Progenitor cell of endocrine pancreas (in vitro differentiated cells): ENCODE results near the gene ZNF445. TPM values are rescaled to one million over a fixed set of nuclear protein-coding genes. Genes with fewer than 3 reads are reported as not detected.

Experiments used
- DNase-seq: peaks from one replicate; pipeline ENCODE4 v3.0.0; 2021; ENCODE audit warnings: low spot score; ENCODE audit not compliant: unreplicated experiment
- H3K27ac Mint-ChIP-seq: 2 replicates; pipeline ENCODE4 v1.8.0; 2021; ENCODE audit warnings: mild to moderate bottlenecking, moderate library complexity, mixed read lengths
- H3K27me3 Mint-ChIP-seq: 2 replicates; pipeline ENCODE4 v1.8.0; 2021; ENCODE audit warnings: mixed read lengths
- H3K36me3 Mint-ChIP-seq: 2 replicates; pipeline ENCODE4 v1.8.0; 2022; ENCODE audit warnings: mixed read lengths; ENCODE audit not compliant: insufficient read depth
- H3K4me1 Mint-ChIP-seq: 2 replicates; pipeline ENCODE4 v1.8.0; 2021; ENCODE audit warnings: low read depth, mixed read lengths
- H3K4me3 Mint-ChIP-seq: 2 replicates; pipeline ENCODE4 v1.8.0; 2021; ENCODE audit warnings: low read depth, mild to moderate bottlenecking, moderate library complexity, mixed read lengths
- H3K9me3 Mint-ChIP-seq: 2 replicates; pipeline ENCODE4 v1.8.0; 2021; ENCODE audit warnings: low read depth, mixed read lengths
- CTCF ChIP-seq: fragments of 200-600 bp; sonication (generic); IDR thresholded peaks from one replicate; pipeline ENCODE4 v1.5.0; 2021; ENCODE audit warnings: antibody characterized with exemption, mild to moderate bottlenecking; ENCODE audit not compliant: unreplicated experiment
- total RNA-seq: library from RNA; stranded (reverse); gene quantifications from 2 replicates; pipeline ENCODE4 v1.2.1, GENCODE V29; 2021

Gene ZNF445
- total RNA-seq, 1 donor from 2014 or later = 64.0 TPM

- DNase-seq = no peak
- no peaks in the 10 kb centered on the region for H3K36me3 Mint-ChIP-seq
- no peak overlapping the region for H3K4me3 Mint-ChIP-seq
- H3K27me3 Mint-ChIP-seq = no peaks in the 10 kb centered on the region
- peak overlapping the region; percentile 25 for H3K27ac Mint-ChIP-seq
- no peak for TF ChIP-seq CTCF
- H3K9me3 Mint-ChIP-seq = no peaks in the 10 kb centered on the region
- H3K4me1 Mint-ChIP-seq = no peaks in the 10 kb centered on the region
Observed at GRCh38 chr3:44424758-44425157, 52.7 kb downstream of the ZNF445 start.

- Mint-ChIP-seq H3K9me3 (peaks cover 9% of the 10 kb centered on the region), H3K27me3 (no peaks in the 10 kb centered on the region), H3K4me3 (no peak overlapping the region), H3K27ac (no peak overlapping the region), H3K36me3 (no peaks in the 10 kb centered on the region), H3K4me1 (no peaks in the 10 kb centered on the region)
- TF ChIP-seq CTCF = no peak
- no peak for DNase-seq
Observed at GRCh38 chr3:44421280-44421679, 56.2 kb downstream of the ZNF445 start.

- no peak for TF ChIP-seq CTCF
- H3K4me3 Mint-ChIP-seq = no peak overlapping the region
- no peaks in the 10 kb centered on the region for H3K4me1 Mint-ChIP-seq
- no peaks in the 10 kb centered on the region for H3K27me3 Mint-ChIP-seq
- no peak overlapping the region for H3K27ac Mint-ChIP-seq
- peaks cover 9% of the 10 kb centered on the region for H3K9me3 Mint-ChIP-seq
- H3K36me3 Mint-ChIP-seq = no peaks in the 10 kb centered on the region
- no peak for DNase-seq
Observed at GRCh38 chr3:44420676-44421075, 56.8 kb downstream of the ZNF445 start.

- Mint-ChIP-seq H3K27me3 (no peaks in the 10 kb centered on the region), H3K9me3 (peaks cover 9% of the 10 kb centered on the region), H3K36me3 (no peaks in the 10 kb centered on the region), H3K4me3 (no peak overlapping the region), H3K4me1 (no peaks in the 10 kb centered on the region), H3K27ac (no peak overlapping the region)
- no peak for DNase-seq
- TF ChIP-seq CTCF = no peak
Observed at GRCh38 chr3:44419923-44420650, 57.4 kb downstream of the ZNF445 start.

DNA sequence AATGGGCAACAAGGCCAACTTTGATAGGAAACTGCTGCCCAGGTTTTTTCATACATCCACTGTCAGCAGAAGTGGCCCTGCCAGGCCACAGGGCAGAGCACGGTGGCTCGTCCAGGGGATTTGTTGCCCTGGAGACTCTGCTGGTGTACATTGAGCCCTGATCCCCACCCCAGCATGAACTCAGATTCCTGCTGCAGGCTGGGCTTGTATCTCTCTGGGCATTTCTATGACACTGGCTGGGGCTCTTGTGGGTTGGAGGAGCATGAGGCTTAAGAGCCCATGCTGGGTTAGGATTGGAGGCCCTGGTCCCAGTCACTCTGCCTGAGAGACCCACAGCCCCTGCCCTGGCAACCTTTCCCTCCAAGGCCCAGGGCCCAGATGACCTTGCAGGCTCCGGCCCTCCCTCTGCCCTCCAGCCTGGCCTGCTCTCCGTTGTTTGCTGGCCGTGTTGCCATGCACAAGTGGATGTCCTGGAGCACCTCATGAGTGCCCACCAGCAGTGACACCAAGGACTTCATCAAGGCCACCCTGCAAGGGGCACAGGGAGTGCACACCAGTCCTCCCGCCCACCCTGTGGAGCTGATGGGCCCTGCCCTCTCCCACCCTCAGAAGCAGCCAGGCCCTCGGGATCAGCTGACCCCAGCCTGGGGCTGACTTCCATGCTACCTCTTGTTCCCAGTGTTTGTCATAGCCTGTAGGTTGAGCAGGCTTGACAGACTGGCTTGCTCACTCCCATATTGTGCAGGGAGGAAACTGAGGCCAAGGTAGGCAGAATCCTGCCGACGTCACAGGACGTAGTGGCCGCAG is 58.2 kb downstream of the ZNF445 start:
- no peak for TF ChIP-seq CTCF
- H3K4me3 Mint-ChIP-seq = no peak overlapping the region
- H3K27ac Mint-ChIP-seq = no peak overlapping the region
- no peaks in the 10 kb centered on the region for H3K36me3 Mint-ChIP-seq
- H3K9me3 Mint-ChIP-seq = peaks cover 9% of the 10 kb centered on the region
- H3K27me3 Mint-ChIP-seq = no peaks in the 10 kb centered on the region
- DNase-seq = no peak
- H3K4me1 Mint-ChIP-seq = no peaks in the 10 kb centered on the region
